GM08714 (cell line): ENCODE measurements around the gene TMC4.
A peak's percentile ranks its signal among the peaks of the same experiment; 100 is the strongest.

Source experiments
- H3K4me3 ChIP-seq: fragments of 200-500 bp; sonication (Bioruptor generic); 2 replicates; pipeline ENCODE4 v1.5.1; 2014; ENCODE audit warnings: mild to moderate bottlenecking, low read length, inconsistent platforms
- ZNF274 ChIP-seq: IDR thresholded peaks from 2 replicates; pipeline ENCODE4 v1.6.1; 2012; ENCODE audit warnings: mild to moderate bottlenecking, low read depth, low read length

The TMC4 gene

DNA sequence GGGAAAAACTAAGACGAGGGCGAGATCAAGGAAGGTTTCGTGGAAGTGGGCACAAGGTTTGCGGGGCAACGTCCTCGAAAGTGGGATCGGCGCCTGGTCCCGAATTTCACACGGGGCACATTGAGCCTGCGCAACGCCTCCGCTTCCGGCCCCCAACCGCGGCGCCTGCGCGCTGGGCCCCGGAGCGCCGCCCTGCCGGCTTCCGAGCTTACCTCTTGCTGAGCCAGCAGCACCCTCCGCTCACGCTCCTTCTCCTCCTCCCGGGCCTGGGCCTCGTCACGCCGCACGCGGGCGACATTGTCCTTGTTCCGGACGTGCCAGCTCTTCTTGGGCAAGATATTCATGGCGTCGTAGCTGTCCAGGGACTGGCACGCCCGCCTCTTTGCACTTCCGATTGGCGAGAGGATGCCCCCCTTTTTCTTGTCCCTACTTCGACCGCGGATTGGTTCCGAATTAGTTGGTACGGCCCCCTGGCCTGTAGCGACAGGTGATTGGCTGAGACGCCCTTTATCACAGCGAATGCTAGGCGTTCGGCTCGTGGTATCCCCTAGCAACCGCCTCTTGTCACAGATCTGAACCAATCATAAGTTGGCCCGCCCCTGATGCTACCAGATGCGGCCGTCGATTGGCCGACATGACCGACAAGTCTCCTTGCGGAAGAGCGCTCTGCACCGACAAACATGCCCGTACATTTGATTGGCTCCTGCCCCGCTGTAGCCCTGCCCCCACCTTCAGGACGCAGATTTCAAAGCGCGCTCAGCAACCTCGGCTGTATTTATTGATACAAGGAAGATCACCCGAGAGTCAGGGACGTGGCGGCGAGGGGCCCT, 13.4 kb downstream of the TMC4 start, which contains the start of gene LENG1:
TSS of gene LENG1 (minus strand) at position 370 of the 830 bp plus-strand sequence. CDS start at position 344, 26 bp downstream.
- peak within 1 kb of the TSS; percentile 82 for H3K4me3 ChIP-seq
- no peak for TF ChIP-seq ZNF274

DNA sequence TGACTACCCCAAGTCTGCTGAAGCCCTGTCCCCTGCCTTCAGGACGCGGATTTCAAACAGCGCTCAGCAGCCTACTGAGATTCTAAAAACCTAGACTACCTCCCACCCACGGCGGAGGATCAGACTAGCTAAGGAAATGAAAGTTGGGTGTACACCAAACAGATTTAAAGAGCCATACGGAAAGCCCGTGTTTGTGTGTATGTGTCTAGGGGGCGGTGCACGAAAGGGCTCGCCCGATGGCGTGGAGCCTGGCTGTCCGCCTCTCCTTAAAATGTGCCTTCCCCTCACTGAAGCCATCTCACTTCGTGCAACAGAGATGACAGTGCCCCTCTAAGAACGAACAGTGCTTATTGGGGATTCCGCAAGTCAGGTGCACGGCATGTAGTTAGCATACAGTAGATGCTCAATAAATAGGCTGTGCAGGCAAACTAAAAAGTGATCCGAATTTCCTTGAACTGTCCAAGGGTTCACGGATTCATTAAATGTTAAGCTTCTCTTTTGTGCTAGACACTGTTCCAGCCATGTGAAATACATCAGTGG, 14.1 kb downstream of the TMC4 start:
- no peak for TF ChIP-seq ZNF274
- peak overlapping the region; percentile 82 for H3K4me3 ChIP-seq

DNA sequence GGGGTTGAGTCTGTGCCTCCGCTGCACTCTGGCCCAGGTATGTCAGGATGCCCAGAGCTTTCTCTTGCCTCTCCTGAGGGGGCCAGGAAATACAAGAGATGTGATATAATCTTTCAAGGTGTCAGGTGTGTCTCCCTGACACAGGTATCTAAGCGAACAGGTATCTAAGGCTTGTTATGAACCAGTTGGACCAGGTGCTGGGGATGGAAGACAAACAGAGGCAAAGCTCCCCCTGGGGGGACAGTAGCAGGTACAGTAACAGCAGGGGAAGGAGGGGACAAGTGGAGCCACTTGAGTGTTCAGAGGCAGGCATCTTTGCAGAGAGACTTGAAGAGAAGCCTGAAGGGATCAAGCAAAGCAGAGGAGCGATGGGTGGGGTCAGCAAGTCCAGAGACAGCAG, 16.0 kb downstream of the TMC4 start:
- no peak for TF ChIP-seq ZNF274
- H3K4me3 ChIP-seq: no peak overlapping the region

DNA sequence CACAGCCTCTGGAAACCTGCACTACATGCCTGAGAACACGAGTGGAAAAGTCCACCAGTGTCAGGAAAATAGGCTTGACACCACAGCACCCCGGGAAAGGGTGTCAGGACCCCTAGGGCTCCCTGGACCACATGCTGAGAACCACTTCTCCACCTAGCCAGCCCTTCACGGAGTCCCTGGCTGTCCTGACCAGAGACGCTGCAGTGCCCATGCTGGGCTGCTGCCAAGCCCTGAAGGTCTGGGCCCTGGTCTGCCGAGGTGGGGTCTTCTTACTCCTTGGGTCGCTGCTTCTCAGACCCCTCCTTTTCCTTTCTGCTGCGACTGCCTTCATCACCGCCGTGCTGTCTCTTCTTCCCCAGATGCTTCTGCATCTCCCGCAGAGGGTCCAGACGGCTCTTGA, 16.5 kb downstream of the TMC4 start:
- H3K4me3 ChIP-seq: no peak overlapping the region
- TF ChIP-seq ZNF274: no peak

DNA sequence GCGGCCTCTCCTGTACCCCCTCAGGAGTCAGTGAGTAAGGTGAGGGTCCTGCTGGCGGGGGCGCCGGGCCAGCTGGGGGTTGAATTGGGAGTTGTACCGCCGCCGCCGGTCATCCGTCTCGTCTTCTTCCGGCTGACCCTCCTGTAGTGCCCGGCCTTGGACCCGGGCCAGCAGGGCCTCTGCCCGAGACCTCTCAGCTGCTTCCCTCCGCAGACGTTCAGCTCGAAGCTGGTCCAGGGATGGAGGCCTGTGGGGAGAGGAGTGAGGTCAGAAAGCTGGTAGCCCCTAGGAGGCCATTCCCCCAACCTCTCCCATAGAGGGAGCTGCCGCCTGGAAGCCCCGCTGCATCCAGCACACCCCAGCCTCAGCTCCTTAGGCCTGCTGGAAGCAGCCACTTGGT, 17.3 kb downstream of the TMC4 start:
- TF ChIP-seq ZNF274: no peak
- H3K4me3 ChIP-seq: no peak overlapping the region

DNA sequence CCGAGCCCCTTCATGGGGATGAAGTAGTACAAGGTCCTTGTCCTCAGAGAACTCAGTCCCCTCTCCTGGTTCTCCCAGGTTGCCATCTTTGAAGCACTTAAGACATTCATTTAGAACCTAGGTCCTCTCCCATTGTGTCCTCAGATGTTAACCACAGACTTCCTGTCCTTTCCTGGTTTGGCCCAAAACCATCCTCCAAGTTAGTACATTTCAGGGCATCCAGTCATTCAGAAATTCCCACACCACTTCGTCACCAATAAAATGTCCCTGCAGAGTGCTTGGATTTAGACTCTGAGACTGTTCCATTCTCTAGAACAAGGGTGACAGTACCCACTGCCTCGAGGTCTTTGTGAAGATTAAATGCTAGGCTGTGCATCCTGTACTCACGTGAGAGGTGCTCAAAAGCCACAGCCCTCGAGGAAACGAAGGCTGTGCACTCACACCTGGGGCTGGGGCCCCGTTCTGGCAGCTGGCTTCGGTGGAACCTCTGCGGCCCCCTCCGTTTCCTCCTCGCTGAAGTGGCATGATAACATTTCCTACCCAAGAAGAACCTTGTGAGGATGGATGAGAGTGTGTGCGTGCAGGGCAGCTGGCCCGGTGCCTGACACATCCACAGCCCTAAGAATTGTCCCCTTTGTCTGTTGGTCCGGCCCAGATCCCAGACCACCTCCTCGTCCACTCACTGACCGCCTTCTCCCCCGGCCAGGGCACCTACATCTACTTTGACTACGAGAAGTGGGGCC, 18.2 kb downstream of the TMC4 start:
- no peak overlapping the region for H3K4me3 ChIP-seq
- TF ChIP-seq ZNF274: no peak

DNA sequence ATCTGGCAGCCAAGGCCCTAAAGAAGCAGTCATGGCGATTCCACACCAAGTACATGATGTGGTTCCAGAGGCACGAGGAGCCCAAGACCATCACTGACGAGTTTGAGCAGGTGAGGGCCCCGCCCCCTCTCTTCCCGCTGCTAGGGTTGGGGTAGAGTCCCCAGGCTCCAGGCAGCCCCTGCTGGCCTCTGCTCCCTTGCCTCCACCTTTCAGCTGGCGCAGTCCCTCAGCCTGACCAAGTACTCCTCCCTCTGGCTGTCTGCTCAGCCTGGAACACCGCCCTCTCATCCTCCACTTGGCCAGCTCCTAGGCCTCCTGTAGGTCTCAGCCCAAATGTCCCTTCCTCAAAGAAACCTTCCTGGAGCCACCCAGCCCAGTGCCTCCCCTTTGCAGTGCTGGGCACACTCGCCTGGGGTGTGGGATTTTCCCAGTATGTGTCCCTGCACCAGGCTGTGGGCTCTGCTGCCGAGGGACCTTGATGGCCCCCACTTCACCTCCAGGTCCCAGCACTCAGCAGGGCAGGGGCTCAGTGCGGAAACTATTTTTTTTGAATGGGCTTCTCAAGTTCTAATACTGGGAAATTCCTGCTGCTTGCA, 19.1 kb downstream of the TMC4 start:
- no peak overlapping the region for H3K4me3 ChIP-seq
- no peak for TF ChIP-seq ZNF274

DNA sequence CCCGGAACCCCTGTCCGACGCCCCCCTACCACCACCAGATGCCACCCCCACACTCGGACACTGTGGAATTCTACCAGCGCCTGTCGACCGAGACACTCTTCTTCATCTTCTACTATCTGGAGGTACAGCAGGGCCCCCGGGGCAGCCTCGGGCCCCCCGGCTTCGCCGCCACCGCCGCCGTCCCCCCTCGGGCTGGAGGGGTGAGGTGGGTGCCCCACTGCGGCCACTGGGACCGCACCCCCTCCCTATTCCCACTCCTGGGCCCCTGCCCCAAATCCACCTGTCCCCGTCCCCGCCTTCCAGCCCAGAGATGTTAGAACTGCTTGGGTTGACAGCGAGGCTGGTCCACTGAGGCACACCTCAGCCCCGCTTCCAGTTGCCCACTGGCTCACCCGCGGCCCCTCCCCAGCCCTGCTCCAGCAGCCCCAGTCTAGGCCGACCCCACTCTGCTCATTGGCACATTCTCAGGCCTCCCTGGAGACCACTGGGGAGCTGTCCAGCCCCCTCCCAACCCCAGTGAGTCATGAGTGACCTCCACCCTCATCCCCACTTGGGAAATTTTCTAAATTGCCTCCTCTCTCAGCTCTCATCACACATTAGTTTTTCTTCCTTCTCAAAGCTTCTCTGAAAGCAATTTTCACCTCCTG, 20.0 kb downstream of the TMC4 start:
- TF ChIP-seq ZNF274: no peak
- no peak overlapping the region for H3K4me3 ChIP-seq

DNA sequence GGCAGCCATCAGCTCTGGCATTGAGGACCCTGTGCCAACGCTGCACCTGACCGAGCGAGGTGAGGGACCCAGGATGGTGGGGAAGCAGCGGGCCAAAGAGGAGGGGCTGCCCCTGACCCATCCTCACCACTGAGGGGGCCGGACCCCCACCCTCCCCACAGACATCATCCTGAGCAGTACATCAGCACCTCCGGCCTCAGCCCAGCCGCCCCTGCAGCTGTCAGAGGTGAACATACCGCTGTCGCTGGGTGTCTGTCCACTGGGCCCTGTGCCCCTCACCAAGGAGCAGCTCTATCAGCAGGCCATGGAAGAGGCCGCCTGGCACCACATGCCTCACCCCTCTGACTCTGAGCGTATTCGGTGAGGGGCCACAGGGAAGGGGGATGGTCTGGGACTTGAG, 20.7 kb downstream of the TMC4 start:
- no peak for TF ChIP-seq ZNF274
- H3K4me3 ChIP-seq: no peak overlapping the region

DNA sequence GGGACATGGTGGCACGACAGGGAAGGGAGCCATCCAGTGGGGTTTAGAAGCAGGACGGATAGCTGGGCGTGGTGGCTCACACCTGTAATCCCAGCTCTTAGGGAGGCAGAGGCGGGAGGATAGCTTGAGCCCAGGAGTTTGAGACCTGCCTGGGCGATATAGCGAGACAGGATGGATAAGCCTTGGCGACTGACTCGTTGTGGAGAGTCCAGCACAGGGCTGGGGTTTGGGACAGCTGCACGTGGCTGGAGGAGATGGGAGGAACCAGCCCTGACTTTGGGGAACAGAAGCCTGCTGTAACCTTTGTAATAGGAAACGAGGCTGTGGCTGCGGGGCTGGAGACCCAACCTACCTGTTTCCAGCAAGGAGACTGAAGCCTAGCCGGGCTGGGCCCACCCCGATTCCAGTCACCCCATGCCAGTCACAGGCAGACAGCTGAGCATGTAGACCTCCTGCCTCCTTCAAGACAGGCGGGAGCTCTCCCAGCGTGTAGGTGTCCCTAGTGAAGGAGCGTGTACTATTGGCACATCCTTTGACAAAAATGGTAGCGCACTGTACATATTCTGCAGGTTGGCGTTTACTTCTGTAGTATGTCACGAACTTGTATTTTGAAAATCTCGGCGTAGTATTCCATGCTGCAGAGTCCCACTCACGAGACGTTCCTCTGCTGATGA, 21.5 kb downstream of the TMC4 start:
- H3K4me3 ChIP-seq: no peak overlapping the region
- no peak for TF ChIP-seq ZNF274

DNA sequence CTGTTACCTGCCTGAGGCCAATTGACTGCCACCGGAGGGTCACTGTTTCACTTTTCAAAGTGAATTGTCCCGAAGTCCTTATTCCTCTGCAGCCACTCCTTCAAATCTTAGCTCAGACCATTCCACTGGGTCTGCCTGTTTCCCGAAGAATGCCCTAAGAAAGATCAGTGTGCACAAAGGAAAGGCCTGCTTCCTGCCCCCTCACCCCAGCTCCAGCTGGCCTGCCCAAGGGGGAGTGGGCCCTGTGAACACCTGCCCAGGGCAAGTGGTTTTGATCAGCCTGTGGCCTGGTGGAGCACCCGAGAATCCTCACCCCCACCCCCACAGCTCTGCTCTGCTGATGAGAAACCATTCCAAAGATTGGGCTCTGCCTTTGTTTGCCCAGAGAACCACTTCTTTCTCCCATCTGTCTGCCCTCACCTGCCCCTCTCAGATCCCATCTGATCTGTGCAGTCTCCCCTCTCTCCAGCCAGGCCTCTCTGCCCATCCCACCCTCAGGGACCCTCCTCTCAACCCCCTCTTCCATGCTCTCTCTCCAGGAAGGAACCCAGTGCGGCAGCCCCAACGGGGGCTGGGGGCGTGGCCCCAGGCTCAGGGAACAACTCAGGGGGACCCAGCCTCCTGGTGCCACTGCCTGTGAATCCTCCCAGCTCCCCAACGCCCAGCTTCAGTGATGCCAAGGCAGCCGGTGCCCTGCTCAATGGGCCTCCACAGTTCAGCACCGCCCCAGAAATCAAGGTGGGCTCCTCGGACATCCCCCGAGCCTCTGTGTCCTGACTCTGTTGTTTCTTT, 23.7 kb downstream of the TMC4 start:
- TF ChIP-seq ZNF274: no peak
- no peak overlapping the region for H3K4me3 ChIP-seq

DNA sequence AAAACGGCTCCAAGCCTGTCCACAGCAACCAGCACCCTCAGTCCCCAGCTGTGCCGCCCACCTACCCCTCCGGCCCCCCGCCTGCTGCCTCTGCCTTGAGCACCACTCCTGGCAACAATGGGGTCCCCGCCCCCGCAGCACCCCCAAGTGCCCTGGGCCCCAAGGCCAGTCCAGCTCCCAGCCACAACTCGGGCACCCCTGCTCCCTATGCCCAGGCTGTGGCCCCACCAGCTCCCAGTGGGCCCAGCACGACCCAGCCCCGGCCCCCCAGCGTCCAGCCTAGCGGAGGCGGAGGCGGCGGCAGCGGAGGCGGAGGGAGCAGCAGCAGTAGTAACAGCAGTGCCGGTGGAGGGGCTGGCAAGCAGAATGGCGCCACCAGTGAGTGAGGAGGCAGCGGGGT, 24.8 kb downstream of the TMC4 start:
- TF ChIP-seq ZNF274: no peak
- H3K4me3 ChIP-seq: no peak overlapping the region

DNA sequence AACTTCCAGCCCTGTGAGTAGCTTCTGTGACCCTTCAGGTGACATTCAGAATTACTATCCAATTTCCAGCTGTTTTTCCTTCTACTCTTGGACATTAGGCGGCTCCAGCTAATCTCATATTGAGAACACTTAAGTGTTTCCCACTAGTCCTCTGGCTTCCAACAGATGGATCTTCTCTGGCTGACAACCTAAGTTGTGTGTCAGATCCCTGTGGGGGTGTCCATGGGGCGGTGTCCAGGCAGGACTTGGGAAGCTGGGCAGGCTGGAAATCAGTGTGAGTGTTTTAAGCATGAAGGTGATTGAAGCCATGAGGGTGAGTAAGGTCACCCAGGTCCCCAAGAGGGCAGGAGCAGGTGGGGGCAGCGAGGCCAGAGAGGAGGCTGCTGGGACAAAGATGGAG, 25.3 kb downstream of the TMC4 start:
- TF ChIP-seq ZNF274: no peak
- H3K4me3 ChIP-seq: no peak overlapping the region
